ENCODE measurements around the gene ELFN2.
"Not testable (repeated sequence)": the region's sequence is repeated elsewhere in the genome, so short reads cannot be mapped to it uniquely, and the experiment has no call there.

The ELFN2 gene

DNA sequence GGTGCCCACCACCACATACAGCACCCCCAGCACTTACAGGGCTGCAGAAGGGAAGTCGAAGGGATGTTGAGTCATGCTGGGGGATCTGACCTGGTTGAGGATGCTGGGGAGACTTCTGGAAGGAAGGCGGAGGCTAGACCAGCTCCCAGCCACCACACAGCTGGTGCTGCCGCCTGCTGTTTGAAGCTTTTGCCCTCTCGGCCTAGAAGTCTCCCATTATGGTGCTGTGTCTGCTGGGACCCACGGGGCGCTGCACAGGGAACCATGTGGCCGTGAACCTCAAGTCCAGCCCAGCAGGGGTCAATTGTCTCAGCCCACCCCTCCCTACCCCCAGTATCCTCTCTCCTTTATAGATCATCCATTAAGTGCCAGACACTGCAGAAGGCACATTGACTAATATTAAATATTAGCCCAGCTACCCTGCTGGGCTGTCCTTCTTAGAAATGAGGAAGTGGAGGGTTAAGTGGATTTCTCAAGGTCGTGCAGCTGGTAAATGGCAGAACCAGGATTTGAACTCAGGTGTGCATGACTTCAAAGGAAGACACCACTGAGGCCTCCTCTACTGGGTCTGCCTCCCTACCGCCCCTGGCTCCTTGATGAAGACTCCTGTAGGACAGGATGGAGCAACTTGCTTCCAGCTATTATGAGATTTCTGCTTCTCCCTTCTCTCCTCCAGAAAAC, 95.3 kb downstream of the ELFN2 start:
- DNase-seq, result no peak

DNA sequence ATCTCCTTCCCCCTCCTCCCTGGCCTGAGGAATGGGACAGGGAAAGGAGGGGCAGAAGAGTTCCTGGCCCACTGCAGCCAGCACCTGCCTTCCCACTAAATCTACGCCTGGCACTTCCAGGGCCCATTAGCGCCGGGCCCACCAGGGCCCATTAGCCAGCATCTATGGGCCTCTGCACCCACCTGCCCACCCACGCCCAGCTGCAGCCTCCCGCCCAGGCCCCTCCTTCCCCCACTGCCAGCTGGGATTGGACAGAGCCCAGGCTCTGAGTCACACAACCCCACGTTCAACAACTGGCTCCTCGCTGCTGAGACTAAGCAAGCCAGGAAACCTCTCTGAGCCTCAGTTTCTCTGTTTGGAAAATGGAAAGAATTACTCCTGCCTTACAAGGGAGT, 96.2 kb downstream of the ELFN2 start:
- no peak for DNase-seq

DNA sequence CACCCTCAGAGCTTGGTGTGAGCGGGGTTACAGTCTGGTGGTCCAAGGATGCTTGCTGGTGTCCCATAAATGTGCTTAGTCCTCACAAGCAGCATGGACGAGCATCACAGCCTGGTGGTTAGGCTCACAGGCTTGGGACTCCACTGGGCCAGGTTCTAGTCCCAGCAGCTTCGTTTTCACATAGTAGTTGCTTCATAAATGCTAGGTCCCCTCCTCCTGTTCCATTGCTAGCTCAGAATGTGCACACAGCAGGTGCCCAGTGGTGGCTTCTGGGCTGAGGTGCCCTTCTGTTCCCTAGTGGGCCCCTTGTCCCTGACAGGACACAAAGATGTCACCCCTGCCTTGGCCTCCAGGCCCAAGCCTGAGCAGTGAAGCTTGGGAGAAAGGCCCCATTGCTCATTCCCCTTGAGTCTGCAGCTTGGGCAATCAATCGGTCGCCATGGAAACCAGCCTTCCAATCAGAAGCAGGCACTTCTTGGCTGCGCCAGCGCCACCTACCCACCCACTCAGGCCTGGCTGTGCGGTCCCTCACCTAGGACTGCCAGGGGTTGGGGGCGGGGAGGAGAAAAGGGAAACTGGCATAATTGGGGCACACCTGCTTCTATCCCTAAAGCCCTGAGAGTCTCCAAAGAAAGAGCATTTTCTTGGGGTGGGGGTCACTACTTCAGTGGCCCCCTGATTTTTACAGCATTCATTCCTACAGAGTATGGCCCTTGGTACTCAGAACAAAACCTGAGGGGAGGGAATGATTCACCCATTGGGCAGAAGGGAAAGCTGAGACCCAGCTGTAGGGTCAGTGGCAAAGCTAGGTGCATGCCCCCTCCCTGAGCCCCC, 96.9 kb downstream of the ELFN2 start:
- no peak for DNase-seq

DNA sequence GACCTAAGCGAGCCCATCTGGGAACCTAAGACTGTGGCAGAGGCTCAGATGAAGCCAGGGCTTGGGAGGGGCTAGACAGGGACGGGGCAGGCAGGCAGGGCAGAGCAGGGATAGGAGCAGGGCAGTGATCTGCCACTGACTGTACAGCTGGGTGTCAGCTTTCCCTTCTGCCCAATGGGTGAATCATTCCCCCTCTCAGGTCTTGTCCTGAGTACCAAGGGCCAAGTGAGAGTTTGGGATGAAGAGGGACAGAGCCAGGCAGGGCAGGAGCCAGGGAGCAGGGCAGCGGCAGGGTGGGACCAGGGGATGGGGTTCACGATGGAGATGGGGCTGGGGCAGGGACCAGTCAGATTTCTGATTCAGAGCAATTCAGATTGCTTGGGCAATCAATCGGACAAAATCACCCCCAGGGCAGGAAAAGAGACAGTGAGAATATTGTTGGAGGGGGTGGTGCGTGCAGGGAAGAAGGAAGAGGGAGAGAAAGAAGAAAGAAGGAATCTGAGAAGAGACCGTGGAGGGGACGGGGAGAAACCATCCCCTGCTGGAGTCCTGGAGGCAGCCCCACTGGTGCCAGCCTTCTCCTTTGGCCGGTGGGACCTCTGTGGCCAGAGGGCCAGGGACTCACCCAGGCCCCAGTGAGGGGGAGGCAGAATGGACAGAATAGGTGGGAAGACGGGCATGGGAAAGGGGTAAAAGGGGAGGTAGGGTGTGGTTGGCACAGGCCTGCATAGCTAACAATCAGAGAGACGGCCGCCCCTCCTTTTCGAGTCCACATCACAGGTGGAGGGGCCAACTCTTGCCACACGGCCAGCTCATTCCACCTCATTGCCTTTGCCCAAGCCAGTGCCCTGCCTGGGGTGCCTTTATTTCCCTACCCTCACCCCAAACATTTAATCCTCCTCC, 97.8 kb downstream of the ELFN2 start:
- no peak for DNase-seq

DNA sequence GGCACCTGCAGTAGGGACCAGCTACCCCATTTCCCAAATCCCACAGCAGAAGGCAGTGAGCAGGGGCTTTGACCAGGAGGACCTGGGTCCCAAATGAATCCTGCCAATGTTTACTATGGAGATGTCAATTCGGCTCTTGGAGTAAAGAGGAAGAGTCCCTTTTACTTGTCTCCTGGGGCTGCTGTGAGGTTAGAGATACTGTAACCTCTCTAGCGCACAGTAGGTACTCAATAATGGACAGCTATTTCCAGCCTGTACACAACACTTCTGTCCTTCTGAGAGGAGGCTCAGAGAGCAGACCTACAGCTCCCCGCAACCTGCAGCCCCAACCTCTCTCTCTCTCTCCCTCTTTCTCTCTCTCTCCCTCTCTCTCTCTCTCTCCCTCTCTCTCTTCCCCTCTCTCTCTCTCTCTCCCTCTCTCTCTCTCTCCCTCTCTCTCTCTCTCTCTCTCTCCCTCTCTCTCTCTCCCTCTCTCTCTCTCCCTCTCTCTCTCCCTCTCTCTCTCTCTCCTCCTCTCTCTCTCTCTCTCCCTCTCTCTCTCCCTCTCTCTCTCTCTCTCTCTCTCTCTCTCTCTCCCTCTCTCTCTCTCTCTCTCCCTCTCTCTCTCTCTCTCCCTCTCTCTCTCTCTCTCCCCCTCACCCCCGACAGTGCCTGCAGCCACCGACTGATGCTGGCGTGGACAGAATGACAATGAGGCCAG, 98.6 kb downstream of the ELFN2 start:
- not testable (repeated sequence) for DNase-seq

DNA sequence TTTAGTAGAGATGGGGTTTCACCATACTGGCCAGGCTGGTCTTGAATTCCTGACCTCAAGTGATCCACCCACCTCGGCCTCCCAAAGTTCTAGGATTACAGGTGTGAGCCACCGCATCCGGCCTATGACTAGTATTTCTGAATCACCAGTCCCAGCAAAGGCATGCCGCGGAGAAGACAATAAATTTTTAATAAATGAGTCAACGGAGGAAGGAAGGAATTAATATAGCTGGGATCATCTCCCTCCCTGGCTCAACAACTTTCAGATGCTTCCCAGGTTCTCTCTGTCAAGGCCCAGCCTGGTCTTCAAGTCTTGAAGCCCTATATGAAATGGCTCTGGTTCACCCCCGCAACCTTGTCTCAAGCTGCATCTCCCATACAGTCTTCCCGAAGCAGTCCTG, 99.3 kb downstream of the ELFN2 start:
- DNase-seq, result no peak

DNA sequence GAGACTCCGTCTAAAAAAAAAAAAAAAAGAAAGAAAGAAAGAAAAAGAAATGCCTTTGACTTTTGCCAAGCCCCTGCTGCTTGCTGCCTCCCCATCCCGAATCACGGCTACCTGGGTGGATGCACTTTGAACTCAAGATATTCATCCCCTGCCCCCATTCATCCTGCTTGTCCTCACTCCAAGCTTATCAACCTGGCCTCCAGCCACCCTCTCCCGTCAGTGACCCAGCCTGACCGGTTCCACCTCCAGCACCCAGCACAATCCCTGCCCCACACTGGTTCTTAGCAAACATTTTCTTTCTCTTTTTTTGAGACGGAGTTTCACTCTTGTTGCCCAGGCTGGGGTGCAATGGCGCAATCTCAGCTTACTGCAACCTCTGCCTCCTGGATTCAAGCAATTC, 100.6 kb downstream of the ELFN2 start:
- DNase-seq, result no peak

DNA sequence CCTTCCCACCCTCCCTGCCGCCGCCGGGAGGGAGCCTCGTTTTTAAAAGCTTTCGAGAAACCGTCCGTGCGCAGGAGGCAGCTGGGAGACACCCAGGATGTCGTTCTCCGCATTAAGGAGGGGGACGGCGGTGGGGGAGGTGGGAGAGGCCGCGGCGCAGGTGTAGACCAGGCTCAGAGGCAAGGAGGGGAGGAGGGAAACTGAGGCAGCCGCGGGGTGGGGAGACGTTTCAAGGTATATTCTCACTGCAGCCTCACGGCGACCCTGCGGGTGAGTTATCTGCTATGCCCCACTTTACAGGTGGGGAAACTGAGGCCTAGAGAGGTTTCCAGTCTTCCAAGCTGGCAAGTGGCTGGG, 102.3 kb downstream of the ELFN2 start:
- no peak for DNase-seq

DNA sequence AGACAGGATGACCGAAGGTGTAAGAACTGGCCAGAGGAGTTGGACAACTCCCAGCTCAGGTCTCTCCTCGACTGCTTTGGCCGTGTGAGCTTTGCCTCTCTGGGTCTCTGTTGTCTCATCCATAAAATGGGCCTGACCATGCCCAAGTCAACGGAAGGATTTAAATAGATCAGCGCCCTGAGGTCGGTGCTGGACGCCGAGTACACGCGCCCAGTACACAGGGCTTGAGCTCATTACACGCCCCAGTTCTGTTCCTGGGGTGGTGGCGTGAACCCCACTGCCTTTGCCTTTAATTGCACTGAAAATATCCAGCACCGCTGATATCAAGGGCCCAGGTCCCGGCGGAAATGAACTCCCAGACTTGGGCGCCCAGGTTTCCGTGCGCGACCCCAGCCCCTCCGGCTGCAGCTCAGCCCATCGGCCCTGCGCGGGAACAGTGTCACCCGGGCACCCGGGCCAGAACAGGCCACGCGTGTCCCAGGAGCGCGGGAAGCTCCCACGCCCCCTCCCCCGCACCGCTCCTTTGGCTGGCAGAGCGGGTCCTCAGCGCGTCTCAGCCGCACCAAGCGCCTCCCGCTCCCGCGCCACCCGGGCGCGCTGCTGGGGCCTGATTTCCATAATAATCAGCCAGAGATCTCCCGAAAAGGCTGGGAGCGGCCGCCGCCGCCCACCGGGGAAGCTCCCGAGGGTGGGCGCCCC, 102.8 kb downstream of the ELFN2 start:
- DNase-seq, result no peak

DNA sequence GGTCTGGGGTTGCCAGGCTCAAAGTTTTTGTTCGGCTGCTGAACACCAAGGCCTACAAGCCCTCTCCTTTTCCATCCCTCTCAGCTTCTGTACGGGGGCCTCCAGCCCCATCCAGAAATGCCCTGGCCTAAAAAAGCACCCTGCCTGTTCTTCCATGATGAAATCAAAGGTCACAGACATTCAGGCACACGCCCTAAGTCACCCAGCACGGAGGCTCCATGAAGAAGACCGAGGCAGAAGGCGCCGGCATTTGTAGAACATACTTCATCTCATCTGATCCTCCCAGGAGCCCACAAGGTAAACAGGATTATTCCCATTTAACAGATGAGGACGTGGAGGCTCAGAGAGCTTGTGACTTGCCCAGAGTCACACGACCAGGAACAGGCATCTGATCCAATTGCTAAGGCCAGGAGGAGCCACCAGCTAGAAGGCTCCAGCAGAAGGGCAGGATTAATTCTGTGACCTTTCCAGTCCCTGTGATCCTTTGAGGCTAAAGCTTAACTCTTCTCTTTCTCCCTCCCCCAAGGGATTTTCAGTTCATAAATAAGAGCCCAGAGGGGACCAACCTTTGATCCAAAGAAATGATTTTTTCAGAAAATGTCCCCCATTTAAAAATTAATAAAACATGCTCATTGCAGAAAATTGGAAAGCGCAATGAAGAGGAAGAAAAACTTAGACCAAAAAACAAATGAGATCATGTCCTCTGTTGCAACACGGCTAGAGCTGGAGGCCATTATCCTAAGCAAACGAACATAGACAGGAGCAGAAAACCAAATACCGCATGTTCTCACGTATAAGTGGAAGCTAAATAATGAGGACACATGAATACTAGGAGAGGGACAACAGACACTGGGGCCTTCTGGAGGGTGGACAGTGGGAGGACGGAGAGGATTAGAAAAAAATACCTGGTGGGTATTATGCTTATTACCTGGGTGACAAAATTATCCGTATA, 106.3 kb downstream of the ELFN2 start:
- no peak for DNase-seq

DNA sequence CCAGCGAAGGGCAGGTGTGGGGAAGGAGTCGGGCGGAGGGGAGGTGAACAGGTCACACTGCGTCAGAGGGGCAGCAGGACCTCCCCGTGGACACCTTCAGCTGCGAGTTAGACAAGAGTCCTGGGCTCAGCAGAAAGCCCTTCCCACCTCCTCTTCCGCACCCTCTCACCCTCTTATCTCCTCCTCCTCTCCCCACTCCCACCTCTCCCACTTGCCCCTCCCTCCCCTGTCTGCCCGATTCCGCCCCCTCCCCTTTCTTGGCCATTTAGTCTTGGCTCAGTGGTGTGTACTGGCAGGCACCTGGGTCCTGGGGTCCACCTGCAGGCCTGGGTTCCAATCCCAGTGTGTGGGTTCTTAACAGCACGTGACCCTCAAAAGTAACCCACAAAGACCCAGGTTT, 107.8 kb downstream of the ELFN2 start:
- no peak for DNase-seq

DNA sequence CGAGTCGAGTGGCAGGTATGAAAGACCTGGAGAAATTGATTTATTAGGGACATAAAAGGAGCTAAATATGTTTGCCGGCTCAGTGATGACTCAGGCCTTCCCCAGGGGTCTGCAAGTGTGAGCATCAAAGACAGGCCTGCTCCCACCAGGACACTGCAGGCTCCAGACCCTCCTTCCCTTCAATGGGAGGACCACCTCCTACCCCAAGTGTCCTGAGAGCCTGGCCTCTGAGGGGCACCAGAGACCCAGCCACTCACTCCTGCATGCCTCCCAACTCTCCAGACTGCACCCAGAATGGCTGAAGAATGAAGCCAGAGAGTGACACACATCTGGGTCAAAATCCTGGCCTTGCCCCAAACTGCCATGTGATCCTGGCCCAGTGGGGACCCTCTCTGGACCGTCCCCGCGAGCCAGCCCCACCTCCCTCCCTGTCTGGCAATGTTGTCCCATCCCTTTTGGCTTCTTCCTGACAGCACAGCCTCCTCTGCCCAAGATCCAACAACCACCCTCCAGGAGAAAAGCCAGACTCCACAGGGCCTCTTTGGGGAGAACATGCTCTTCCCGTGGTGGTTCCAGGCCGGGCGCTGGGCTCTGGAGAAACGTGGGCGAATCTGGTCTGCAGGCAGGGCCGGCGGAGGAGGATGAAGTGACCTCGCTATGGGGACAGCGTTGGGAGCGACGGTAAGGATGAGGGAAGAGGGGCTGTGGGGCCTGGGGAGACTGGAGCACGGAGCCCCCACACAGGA, 108.7 kb downstream of the ELFN2 start:
- no peak for DNase-seq

Measured in NCI-H446 treated with DMSO at 0.1 percent for 48 hours (cell line).